GM18502 (cell line): ENCODE results near the gene LCE2B.

Experiments
- ATAC-seq: cut with Tn5 transposase; IDR thresholded peaks from one replicate; pipeline ENCODE4 v1.9.1; 2021; ENCODE audit warnings: mild to moderate bottlenecking; ENCODE audit not compliant: unreplicated experiment, poor library complexity

Gene LCE2B

GRCh38 chr1:152725261-152725660 lies 39.3 kb downstream of the LCE2B start:
- ATAC-seq, result no peak

- ATAC-seq, result no peak
Measured at GRCh38 chr1:152728986-152729385, 43.1 kb downstream of the LCE2B start.

GRCh38 chr1:152735648-152736047 lies 49.7 kb downstream of the LCE2B start:
- no peak for ATAC-seq
